ENCODE data around the gene SSR4.
"Not testable (repeated sequence)": the region's sequence is repeated elsewhere in the genome, so short reads cannot be mapped to it uniquely, and the experiment has no call there.

Gene SSR4

DNA sequence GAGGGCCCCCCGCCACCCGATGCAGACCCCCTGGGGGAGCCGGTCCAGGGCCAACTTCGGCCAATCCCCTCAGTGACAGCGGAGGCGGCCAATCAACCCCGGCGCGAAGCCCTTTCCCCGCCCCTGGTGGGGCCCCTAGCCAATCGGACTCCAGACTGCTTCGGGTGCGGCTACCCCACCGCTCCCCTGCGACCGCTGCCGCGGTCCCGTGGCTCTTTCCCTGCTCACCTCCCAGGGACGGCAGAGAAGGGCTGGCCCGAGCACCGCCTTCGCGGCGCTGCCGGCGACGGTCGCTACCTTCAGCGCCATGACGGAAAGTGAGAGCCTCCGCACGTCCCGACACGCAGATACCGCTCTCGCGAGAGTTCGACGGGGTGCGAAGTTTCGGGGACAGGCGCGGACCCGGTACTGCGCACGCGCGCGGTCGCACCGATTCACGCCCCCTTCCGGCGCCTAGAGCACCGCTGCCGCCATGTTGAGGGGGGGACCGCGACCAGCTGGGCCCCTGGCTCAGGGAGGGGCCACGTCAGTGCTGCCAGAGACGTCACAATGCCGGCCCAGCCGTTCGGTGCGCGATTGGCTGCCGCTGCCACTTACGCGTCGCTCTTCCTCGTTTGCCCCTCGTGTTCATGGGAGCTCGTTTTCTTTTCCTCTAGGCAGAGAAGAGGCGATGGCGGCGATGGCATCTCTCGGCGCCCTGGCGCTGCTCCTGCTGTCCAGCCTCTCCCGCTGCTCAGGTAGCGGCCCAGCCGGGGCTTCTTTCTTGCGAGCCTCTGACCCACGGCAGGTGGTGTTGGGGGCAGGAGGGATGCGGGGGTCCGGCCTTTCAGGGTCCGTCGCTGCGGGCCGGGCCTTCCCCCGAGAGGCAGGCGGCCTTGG, at the start of gene SSR4, which contains the start of gene IDH3G:
SSR4 (plus strand) TSS at position 651 of the 879 bp plus-strand sequence; CDS start at position 671, 20 bp downstream.
IDH3G (minus strand) TSS at position 358 of the 879 bp plus-strand sequence; CDS start at position 309, 49 bp downstream.
- DNase-seq: peak; percentile 78

DNA sequence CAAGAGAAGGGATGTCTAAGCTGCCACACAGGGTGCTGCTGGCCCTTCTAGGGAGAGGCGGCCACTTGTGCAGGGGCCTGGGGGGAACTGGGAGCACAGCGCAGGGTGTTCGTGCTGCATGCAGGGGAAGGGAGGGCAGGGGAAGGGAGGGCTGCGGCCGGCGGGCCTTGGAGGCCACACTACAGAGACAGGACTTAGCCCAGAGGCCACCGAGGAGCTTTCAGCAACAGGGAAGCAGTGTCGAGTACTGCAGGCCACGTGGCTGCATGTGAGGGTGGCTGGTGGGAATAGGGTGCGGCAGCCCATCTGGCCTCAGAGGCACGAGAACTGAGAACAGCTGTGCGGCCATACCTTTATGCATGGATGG, 49.4 kb upstream of the SSR4 start:
- DNase-seq: not testable (repeated sequence)

DNA sequence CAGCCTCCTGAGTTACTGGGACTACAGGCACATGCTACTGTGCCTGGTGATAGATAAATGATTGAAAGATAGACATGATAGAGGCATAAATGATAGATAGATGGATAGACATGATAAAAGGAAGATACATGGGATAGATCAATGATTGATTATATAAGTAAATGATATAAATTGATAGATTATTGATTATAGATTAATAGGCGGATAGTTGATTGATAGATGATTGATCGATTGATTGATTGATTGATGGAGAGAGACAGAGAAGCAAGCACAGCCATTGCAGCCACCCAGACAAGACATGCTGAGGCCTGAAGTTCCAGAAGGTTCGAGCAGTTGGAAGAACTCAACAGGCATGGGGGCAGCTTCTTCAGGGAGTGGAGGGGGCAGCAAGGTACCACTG, 48.1 kb upstream of the SSR4 start:
- DNase-seq: no peak

DNA sequence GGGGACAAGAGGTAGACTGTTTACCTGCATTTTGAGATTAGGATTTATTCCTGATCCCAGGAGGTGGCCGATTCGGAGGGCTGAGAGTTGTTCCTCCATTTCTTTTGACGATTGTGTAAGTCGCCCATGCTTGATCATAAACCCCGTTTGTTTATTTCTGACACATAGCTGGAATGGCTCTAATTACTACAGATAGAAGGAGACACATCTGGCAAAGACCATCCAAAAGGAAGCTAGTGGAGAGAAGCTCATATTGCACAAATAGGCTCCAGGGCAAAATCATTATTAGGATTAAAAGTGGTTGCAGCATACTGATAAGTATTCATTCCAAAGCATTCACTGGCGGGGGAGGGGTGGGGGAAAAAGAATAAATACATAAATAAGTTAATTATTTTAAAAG, 47.5 kb upstream of the SSR4 start:
- DNase-seq: not testable (repeated sequence)

DNA sequence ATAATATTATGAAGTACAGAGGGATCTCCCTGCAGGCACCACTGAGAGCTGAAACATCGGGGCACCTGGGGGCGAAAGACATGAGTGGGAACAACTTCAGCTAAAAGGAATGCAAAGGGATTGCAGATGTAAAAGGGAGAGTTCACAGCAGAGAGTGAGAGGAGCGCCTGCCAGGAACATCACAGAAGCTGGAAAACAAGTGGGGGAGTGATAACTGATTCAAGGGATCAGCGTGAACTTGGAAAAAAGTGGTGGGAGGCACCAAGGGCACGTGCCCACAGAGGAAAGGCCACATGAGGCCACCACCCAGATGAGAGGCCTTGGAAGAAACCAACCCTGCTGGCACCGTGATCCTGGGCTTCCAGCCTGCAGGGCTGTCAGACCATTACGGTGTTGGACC, 45.5 kb upstream of the SSR4 start:
- DNase-seq: not testable (repeated sequence)

DNA sequence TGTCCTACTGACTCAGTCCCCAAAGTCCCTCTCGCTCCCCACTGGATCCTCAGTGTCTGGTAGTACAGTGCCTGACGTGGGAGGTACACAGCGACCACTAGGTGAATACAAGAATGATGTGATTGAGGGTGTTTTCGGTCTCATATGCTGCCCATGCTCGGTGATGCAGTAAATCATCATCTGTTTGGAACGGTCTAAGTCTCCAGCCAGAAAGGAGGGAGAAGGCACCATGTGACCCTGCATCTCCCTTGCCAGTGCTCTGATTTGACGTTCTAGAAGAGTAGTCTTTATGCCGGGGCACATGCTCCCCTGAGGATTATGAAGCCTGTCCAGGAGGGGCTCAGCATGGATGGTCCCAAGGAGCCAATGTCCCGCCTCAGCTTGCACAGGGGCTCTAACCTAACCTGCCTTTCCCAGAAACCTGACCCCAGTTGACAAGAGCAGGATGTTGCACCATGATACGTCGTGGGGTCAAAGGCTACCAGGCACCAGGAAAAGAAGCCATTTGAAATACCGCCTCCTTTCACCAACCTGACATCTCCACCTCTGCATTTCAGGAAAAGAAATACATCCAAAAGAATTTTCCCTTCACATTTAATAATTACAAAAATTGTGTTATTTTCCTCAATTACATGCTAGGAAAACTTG, 44.2 kb upstream of the SSR4 start:
- no peak for DNase-seq

DNA sequence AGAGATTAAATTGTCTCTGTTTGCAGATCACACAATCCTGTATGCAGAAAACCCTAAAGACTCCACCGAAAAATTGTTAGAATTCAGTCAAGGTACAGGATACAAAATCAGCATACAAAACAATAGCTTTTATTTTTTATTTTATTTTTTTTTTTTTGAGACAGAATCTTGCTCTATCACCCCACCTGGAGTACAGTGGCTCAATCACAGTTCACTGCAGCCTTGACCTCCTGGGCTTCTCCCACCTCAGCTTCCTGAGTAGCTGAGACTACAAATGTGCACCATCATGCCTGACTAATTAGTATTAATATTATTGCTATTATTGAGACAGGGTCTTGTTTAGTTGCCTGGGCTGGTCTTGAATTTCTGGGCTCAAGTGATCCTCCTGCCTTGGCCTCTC, 39.3 kb upstream of the SSR4 start:
- DNase-seq: no peak

DNA sequence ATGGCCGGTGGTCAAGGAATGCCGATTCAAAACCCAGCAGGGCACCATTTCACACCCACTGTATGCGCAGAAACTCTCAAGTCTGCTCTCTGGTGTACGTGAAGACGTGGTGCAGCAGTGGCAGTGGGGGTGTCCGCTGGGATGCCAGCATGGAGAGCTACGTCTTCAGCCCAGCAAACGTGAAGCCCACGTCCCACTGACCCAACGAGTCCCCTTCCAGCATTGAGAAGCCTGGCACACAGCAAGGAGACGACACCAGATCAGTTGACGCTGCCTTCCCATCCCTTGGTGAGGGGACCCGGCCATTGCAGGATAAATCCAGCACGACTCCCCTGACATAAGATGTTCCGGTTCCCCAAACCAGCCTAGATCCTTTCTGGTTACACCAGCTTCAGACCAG, 32.6 kb upstream of the SSR4 start:
- no peak for DNase-seq

DNA sequence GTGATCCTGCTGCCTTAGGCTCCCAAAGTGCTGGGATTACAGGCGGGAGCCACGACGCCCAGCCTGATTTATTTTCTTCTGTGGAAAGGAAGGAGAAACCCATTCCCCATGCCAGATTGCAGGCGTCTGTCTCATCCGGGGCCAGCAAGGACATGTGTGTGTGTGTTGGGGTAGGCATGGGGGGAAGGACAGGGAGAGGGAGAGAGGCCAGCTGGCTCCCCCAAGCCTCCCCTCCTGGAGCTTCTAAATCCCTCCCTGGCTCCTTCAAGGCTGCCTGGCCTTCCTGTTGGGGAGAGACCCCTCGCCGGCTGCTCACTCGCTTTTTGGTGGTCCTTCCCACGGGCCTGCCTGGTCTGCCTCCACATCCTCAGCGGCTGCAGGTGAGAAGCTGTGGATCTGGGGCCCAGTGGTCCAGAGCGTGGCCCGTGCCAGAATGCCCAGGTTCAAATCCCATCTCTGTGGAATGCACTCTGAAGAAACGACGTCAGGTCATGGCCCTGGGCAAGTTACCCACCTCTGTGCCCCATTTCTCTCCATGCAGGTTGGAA, 31.8 kb upstream of the SSR4 start:
- DNase-seq: no peak

DNA sequence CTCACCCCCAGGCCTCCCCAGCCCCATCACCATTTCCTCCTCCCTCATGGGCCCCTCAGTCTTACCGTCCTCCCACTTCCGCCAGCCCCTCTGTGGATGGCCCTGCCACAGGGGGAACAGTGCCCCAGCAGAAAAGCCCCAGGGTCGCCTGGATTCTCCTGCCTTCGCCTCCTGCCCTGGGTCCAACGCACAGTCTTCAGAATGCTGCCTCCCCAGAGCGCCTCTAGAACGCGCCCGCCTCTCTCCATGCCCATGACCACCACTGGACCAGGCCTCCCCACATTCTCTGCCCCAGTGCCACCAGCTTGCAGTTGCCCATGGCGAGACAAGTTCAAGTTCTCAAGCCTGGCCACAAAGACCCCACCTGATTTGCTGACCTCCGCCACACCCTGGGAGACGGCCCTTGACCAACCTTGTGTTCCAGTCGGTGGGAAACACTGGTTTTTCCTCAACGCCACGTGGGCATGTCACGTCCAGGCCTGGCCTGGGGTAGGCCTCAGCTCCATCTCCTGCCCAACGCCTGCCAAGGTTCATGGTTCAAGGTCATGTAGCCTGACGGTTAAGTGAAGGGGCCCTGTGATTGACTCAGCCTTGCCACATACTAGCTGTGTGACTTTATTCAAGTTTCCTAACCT, 31.1 kb upstream of the SSR4 start:
- no peak for DNase-seq

DNA sequence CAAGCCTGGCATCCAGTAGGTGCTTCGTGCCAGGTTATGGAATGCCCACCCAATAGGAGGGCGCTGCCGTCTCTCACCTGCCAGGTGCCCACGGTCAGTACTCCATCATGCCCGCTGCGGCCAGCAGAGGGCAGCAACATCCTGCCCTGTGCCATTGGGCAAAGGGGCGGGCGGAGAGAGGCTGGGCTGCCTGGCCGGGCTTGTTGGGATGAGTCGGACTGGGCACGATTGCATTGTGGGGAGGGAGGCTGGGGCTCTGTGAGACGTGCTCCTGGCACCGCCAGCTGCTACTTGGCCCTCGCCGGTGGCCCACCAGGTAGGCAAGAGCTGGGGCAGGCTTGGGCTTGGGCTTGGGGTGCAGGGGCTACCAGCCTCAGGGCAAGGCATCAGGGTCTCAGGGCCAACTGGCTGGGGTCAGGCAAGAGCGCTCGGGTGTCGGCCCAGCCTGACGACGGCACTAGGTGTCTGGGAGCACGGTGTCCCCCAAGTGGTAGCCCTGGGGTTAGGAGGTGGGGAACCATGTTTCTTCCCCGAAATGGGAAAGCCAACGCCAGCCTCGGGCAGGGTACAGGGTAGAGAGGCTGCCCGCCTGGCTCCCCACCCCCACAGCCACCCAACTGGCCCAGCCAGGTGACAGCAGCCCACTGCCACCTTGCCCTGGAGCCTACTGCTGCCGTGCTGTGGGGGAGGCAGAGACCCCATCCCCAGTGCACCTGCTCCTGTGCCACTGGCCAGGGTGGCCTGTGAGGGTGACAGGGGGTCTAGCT, 30.3 kb upstream of the SSR4 start, which contains the start of gene PLXNB3:
PLXNB3 (plus strand) TSS at position 261 of the 767 bp plus-strand sequence. CDS start 1,287 bp downstream, outside the sequence.
- DNase-seq: peak; percentile 31

DNA sequence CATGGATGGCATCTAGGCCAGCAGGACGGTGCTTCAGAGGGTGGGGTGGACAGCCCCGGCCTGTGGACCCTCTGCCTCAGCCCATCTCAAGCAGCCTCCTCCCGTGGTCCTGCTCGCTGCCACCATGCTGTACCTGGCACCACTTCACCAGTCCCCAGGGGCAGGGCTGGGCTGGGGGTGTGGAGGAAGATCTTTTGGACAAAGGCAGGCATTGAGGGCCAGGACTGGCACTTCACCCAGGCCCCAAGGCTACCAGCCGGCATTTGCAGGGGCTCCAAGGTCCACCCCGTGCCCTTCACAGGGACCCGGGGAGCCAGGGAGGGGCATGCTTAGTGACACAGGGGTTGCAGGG, 29.7 kb upstream of the SSR4 start:
- no peak for DNase-seq

DNA sequence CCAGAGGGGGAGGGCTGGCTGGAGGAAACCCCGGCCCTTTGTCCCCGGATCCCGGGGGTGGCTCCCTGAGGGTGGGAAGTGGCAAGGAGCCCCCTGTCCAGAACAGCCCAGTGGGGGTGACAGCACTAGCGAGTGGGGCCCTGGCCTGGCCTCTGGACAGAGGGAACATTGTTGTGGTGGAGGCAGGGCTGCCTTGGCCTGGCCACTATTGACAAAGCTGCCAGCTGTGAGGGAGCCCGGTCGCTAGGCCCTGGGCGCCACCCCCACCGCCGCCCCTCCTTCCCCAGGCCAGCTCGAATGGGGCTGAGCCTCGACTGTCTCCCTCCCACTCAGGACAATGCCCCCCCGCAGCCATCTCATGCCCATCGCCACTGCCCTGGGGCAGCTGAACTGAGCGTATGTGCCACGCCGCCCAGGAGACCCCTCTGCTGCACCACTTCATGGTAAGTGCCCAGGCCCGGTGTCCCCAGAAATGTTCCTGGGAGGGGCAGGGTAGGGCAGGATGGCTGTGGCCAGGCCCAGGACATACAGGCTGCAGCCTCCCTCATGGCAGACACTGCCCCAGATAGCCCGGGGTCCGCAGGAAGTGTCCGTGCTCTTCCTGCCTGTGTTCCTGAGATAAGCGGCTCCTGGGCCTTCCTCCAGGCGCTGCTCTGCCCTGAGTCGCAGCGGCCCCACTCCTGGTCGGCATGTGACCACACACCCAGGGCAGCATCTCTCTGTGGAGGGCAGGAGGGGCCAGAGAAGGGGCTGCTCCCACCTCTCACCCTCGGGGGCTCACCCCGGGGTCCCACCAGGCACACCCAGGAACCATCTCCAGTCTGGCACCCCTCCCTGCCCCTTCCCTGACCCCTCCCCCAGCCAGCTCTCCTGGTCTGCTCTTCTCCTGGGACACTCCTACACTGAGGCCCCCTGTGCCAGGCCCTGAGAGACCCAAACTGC, 29.1 kb upstream of the SSR4 start:
- no peak for DNase-seq

DNA sequence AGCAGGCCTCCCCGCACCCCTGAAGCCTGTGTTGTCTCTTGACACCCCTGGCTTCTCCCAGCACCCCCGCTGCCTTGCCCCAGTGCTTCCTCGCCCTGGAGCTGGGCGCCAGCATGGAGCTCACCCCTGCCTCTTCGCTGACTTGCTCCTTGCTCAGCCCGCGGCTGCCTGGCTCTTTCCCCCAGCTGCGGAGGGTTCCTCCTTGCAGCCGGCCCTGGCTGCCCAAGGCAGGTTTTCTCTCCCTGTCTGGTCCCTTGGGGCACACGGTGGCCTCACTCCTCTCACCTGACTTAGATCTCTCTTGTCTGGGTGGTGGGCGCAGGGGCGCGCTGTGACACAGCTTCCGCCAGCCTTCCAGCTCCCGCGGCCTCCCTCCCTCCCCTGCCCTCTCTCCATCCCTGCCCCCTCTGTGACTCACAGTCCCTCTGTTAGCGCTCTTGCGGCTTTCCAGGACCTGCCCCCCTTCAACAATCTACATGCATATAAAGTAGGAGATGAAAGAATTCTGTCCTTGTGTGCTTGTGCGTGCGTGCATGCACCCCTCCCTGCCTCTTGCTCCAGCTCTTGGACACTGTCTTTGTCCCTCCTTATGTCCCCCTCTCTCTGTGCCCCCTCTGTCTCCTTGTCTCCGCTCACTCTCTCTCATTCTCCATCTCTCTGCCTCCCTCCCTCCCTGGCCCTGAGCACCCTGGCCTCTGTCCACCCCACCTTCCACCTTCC, 28.2 kb upstream of the SSR4 start:
- no peak for DNase-seq

DNA sequence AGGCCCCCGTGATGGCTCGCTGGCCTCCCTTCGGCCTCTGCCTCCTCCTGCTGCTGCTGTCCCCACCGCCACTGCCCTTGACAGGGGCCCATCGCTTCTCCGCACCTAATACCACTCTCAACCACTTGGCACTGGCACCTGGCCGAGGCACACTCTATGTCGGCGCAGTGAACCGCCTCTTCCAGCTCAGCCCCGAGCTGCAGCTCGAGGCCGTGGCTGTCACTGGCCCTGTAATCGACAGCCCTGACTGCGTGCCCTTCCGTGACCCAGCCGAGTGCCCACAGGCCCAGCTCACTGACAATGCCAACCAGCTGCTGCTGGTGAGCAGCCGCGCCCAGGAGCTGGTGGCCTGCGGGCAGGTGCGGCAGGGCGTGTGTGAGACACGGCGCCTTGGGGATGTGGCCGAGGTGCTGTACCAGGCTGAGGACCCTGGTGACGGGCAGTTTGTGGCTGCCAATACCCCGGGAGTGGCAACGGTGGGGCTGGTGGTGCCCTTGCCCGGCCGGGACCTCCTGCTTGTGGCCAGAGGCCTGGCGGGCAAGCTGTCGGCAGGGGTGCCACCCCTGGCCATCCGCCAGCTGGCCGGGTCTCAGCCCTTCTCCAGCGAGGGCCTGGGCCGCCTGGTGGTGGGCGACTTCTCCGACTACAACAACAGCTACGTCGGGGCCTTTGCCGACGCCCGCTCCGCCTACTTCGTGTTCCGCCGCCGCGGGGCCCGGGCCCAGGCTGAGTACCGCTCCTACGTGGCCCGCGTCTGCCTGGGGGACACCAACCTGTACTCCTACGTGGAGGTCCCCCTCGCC, 27.4 kb upstream of the SSR4 start:
- no peak for DNase-seq

DNA sequence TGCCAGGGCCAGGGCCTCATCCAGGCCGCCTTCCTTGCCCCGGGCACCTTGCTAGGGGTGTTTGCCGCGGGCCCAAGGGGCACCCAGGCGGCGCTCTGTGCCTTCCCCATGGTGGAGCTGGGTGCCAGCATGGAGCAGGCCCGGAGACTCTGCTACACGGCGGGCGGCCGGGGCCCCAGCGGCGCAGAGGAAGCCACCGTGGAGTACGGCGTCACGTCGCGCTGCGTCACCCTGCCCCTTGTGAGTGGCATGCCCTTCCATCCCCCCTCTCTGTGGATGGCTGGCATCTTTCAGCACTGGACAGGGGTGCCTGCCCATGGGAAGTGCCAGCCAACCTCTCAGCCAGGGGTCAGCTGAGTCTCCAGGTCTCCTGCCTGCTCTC, 26.8 kb upstream of the SSR4 start:
- no peak for DNase-seq

DNA sequence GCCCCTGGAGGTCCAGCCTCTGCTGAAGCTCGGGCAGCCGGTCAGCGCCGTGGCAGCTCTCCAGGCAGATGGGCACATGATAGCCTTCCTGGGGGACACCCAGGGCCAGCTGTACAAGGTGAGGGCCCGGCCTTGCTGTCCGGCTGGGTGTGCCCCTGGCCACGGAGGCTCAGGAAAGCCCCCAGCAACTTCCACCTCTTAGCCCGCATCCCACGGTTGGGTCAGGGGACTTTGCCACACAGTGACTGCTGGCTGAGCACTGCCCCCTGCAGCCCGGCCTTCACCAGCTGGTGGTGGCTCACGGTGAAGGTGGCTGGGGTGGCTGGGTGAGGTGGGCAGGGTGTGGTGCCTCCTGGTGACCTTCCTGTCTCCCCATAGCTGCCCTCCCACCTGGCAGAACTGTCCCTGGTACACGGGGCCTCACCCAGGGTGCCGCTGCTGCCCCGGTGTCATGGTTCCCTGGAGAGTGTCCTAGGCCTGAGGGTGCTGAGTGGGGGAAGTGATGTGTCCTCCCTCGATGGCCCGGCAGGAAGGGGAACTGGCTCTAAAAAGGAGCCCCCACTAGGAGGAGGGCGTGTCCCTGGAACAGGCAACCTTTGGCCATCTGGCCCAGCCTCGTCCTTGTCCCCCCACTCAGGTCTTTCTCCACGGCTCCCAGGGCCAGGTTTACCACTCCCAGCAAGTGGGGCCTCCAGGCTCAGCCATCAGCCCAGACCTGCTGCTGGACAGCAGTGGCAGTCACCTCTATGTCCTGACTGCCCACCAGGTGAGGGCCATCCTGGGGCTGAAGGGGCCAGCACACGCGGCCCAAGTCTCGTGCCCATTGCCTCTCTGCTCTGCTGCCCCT, 25.9 kb upstream of the SSR4 start:
- DNase-seq: no peak

DNA sequence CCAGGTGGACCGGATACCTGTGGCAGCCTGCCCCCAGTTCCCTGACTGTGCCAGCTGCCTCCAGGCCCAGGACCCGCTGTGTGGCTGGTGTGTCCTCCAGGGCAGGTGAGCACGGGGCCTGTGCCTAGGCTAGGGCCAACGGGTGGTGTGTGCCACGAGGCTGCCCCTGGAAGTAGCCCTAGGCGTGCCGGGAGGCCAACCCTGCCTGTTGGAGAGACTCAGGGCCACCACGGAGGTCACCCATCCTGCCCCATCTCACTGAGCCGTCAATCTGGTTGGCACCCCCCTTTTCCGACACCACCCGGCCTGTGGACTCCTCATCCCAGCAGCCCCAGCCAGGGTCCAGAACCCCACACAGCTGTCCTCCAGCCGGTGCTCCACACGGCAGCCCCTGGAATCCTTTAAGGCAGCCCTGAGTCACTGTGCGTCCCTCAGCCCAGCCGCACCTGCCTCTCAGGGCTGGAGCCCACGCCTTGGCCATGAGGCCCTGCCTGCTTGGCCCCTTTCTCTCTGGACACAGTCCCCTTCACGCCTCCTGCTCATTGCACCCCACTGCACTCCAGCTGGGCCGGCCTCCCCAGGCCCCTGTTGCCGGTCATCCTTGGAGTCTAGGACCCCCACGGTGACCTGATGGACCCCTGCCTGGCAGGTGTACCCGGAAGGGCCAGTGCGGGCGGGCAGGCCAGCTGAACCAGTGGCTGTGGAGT, 25.2 kb upstream of the SSR4 start:
- no peak for DNase-seq
